Adipose tissue (tissue), 3 donors: ENCODE data around the gene KDM1A. TPM values are rescaled to one million over a fixed set of nuclear protein-coding genes. Genes with fewer than 3 reads are reported as not detected.

Experiments used
- H3K27ac ChIP-seq: one replicate; pipeline ENCODE4 v1.5.1; 2013; ENCODE audit warnings: low read depth, low read length
- WGBS, 3 donors: extraction: QIAGEN DNeasy Blood & Tissue Kit; methylation state at CpG; one replicate each; pipeline ENCODE4 v1.1.7; 2013; 5-methylcytosine and 5-hydroxymethylcytosine counted together
- polyA plus RNA-seq, 3 donors: library from polyadenylated mRNA; stranded (reverse); fragments of 200-250 nt; gene quantifications; one replicate each; pipeline ENCODE4 v1.2.3, GENCODE V29; 2013
- donor health status: healthy with polysubstance abuse.
- donor health status: Bipolar disorder and iron deficiency.
- donor health status: healthy.

KDM1A gene
- polyA plus RNA-seq, 3 donors = 20.1 to 24.9 (median 21.0) TPM

GRCh38 chr1:23051290-23051909 lies 32.1 kb downstream of the KDM1A start:
- no peak overlapping the region for H3K27ac ChIP-seq
- WGBS, 3 donors = 85 to 90% (median 89%) methylated on average over 4 of the region's 4 CpGs

- 92 to 96% (median 93%) methylated on average over 5 of the region's 5 CpGs for WGBS, 3 donors
- H3K27ac ChIP-seq = no peak overlapping the region
Observed at GRCh38 chr1:23057301-23057700, 38.0 kb downstream of the KDM1A start.

- no peak overlapping the region for H3K27ac ChIP-seq
- WGBS, 3 donors = 83 to 89% (median 84%) methylated on average over 2 of the region's 2 CpGs
Observed at GRCh38 chr1:23062271-23062670, 43.0 kb downstream of the KDM1A start.

GRCh38 chr1:23065385-23065784 lies 46.1 kb downstream of the KDM1A start:
- WGBS, 3 donors = 86 to 92% (median 86%) methylated on average over 2 of the region's 2 CpGs
- no peak overlapping the region for H3K27ac ChIP-seq

- H3K27ac ChIP-seq = no peak overlapping the region
- 91 to 94% (median 92%) methylated on average over 2 of the region's 2 CpGs for WGBS, 3 donors
Observed at GRCh38 chr1:23066075-23066474, 46.8 kb downstream of the KDM1A start.

- WGBS, 3 donors = 68 to 91% (median 91%) methylated on average over 2 of the region's 2 CpGs
- H3K27ac ChIP-seq = no peak overlapping the region
Observed at GRCh38 chr1:23069149-23069548, 49.9 kb downstream of the KDM1A start.

- 94 to 96% (median 96%) methylated on average over 4 of the region's 4 CpGs for WGBS, 3 donors
- no peak overlapping the region for H3K27ac ChIP-seq
Observed at GRCh38 chr1:23069675-23070074, 50.4 kb downstream of the KDM1A start.

- H3K27ac ChIP-seq = no peak overlapping the region
Observed at GRCh38 chr1:23074012-23074411, 54.7 kb downstream of the KDM1A start.

- WGBS, 3 donors = 82 to 90% (median 85%) methylated on average over 6 of the region's 6 CpGs
- no peak overlapping the region for H3K27ac ChIP-seq
Observed at GRCh38 chr1:23079025-23079424, 59.8 kb downstream of the KDM1A start.

- no peak overlapping the region for H3K27ac ChIP-seq
- 89 to 97% (median 91%) methylated on average over 3 of the region's 3 CpGs for WGBS, 3 donors
Observed at GRCh38 chr1:23080885-23081284, 61.6 kb downstream of the KDM1A start.

- 86 to 94% (median 93%) methylated on average over 3 of the region's 3 CpGs for WGBS, 3 donors
- H3K27ac ChIP-seq = no peak overlapping the region
Observed at GRCh38 chr1:23081376-23081775, 62.1 kb downstream of the KDM1A start.

GRCh38 chr1:23083714-23084480 lies 64.6 kb downstream of the KDM1A start:
- H3K27ac ChIP-seq = no peak overlapping the region
- 58 to 73% (median 60%) methylated on average over 5 of the region's 5 CpGs for WGBS, 3 donors

- WGBS, 3 donors = 92 to 95% (median 93%) methylated on average over 8 of the region's 8 CpGs
Observed at GRCh38 chr1:23084880-23085279, 65.6 kb downstream of the KDM1A start.

GRCh38 chr1:23085696-23086095 lies 66.4 kb downstream of the KDM1A start:
- WGBS, 3 donors = 74 to 79% (median 77%) methylated on average over 3 of the region's 3 CpGs
- H3K27ac ChIP-seq = no peak overlapping the region

More at GRCh38 chr1:23084880-23085279, 65.6 kb downstream of the KDM1A start:
- no peak overlapping the region for H3K27ac ChIP-seq

- 88 to 100% (median 98%) methylated on average over 2 of the region's 2 CpGs for WGBS, 3 donors
Observed at GRCh38 chr1:23088027-23088426, 68.8 kb downstream of the KDM1A start.

GRCh38 chr1:23090056-23090455 lies 70.8 kb downstream of the KDM1A start:
- 96 to 100% (median 100%) methylated on average over 1 of the region's 1 CpG for WGBS, 3 donors
- H3K27ac ChIP-seq = no peak overlapping the region

More at GRCh38 chr1:23088027-23088426, 68.8 kb downstream of the KDM1A start:
- H3K27ac ChIP-seq = no peak overlapping the region

GRCh38 chr1:23091545-23091944 lies 72.3 kb downstream of the KDM1A start:
- no peak overlapping the region for H3K27ac ChIP-seq
- 90 to 95% (median 94%) methylated on average over 7 of the region's 7 CpGs for WGBS, 3 donors

- no peak overlapping the region for H3K27ac ChIP-seq
- WGBS, 3 donors = 75 to 83% (median 77%) methylated on average over 12 of the region's 12 CpGs
Observed at GRCh38 chr1:23092447-23092846, 73.2 kb downstream of the KDM1A start.

GRCh38 chr1:23097316-23097715 lies 78.0 kb downstream of the KDM1A start:
- WGBS, 3 donors = 84 to 93% (median 84%) methylated on average over 6 of the region's 6 CpGs
- H3K27ac ChIP-seq = no peak overlapping the region
